Neural cell (in vitro differentiated cells): ENCODE results near the gene RAB11FIP4. TPM values are rescaled to one million over a fixed set of nuclear protein-coding genes. Genes with fewer than 3 reads are reported as not detected.
A peak's percentile ranks its signal among the peaks of the same experiment; 100 is the strongest.

Experiments
- H2AFZ ChIP-seq: fragments of 200-600, 300-800 bp; sonication (generic), shearing (Covaris generic); 2 replicates; pipeline ENCODE4 v1.6.0; 2014; ENCODE audit warnings: low read depth, mild to moderate bottlenecking, antibody characterized with exemption, low read length, moderate library complexity
- H3F3A ChIP-seq: fragments of 200-600 bp; shearing (Covaris generic); 2 replicates; pipeline ENCODE4 v1.6.1; 2016; ENCODE audit warnings: mild to moderate bottlenecking, moderate library complexity, mixed read lengths, antibody characterized with exemption, low read length; ENCODE audit not compliant: insufficient read depth, poor library complexity, severe bottlenecking
- H3K27ac ChIP-seq: fragments of 200-600, 300-800 bp; sonication (generic), shearing (Covaris generic); 2 replicates; pipeline ENCODE4 v1.5.1; 2014; ENCODE audit warnings: mild to moderate bottlenecking, low read length, moderate library complexity
- H3K27me3 ChIP-seq: fragments of 300-800, 200-600 bp; sonication (generic), shearing (Covaris generic); 2 replicates; pipeline ENCODE4 v1.6.0; 2014; ENCODE audit warnings: mild to moderate bottlenecking, low read depth, low read length, moderate library complexity; ENCODE audit not compliant: insufficient read depth
- H3K36me3 ChIP-seq: fragments of 300-800, 200-600 bp; sonication (generic), shearing (Covaris generic); 2 replicates; pipeline ENCODE4 v1.5.1; 2014; ENCODE audit warnings: mild to moderate bottlenecking, antibody characterized with exemption, low read length, moderate library complexity; ENCODE audit not compliant: insufficient read depth
- H3K4me2 ChIP-seq: fragments of 300-800, 200-600 bp; sonication (generic), shearing (Covaris generic); 2 replicates; pipeline ENCODE4 v1.6.0; 2014; ENCODE audit warnings: mild to moderate bottlenecking, low read length
- H3K4me3 ChIP-seq: fragments of 300-800, 200-600 bp; sonication (generic), shearing (Covaris generic); 2 replicates; pipeline ENCODE4 v1.5.1; 2014; ENCODE audit warnings: mild to moderate bottlenecking, low read length, moderate library complexity
- H3K79me2 ChIP-seq: fragments of 200-600 bp; shearing (Covaris generic); replicated peaks from 2 replicates; pipeline ENCODE4 v1.6.0; 2014; ENCODE audit warnings: mild to moderate bottlenecking, low read length, moderate library complexity; ENCODE audit not compliant: insufficient read depth
- H3K9ac ChIP-seq: fragments of 300-800, 200-600 bp; sonication (generic), shearing (Covaris generic); 2 replicates; pipeline ENCODE4 v1.6.1; 2016; ENCODE audit warnings: mild to moderate bottlenecking, low read length, mixed read lengths
- H3K9me2 ChIP-seq: fragments of 200-600 bp; shearing (Covaris generic); 2 replicates; pipeline ENCODE4 v1.6.1; 2016; ENCODE audit warnings: mild to moderate bottlenecking, low read length, mixed read lengths; ENCODE audit not compliant: insufficient read depth
- H3K9me3 ChIP-seq: fragments of 200-600, 300-800 bp; sonication (generic), shearing (Covaris generic); 2 replicates; pipeline ENCODE4 v1.6.1; 2016; ENCODE audit warnings: mild to moderate bottlenecking, mixed run types, low read length, moderate library complexity, mixed read lengths
- H4K20me1 ChIP-seq: fragments of 200-600 bp; shearing (Covaris generic); 2 replicates; pipeline ENCODE4 v1.6.1; 2016; ENCODE audit warnings: mild to moderate bottlenecking, mixed run types; ENCODE audit not compliant: insufficient read depth
- CTCF ChIP-seq: fragments of 450-650 bp; IDR thresholded peaks from 2 replicates; pipeline ENCODE4 v1.5.1; 2014; ENCODE audit warnings: antibody characterized with exemption, mild to moderate bottlenecking, moderate library complexity; ENCODE audit not compliant: poor library complexity, severe bottlenecking
- EP300 ChIP-seq: fragments of 450-650 bp; conservative IDR thresholded peaks from 2 replicates; pipeline ENCODE4 v1.6.1; 2014; ENCODE audit warnings: antibody characterized with exemption, mild to moderate bottlenecking, moderate library complexity; ENCODE audit not compliant: poor library complexity, severe bottlenecking
- EZH2 ChIP-seq: fragments of 200-600, 300-800 bp; shearing (Covaris generic), sonication (generic); IDR thresholded peaks from 2 replicates; pipeline ENCODE4 v1.6.1; 2014; ENCODE audit warnings: antibody characterized with exemption, low read length, borderline replicate concordance, mild to moderate bottlenecking; ENCODE audit not compliant: insufficient read depth, poor library complexity, severe bottlenecking
- MXI1 ChIP-seq: fragments of 450-650 bp; conservative IDR thresholded peaks from 2 replicates; pipeline ENCODE4 v1.6.1; 2014; ENCODE audit warnings: antibody characterized with exemption, mild to moderate bottlenecking; ENCODE audit not compliant: poor library complexity, severe bottlenecking
- POLR2AphosphoS5 ChIP-seq: IDR thresholded peaks from 2 replicates; pipeline ENCODE4 v1.6.1; 2012
- RAD21 ChIP-seq: fragments of 450-650 bp; conservative IDR thresholded peaks from 2 replicates; pipeline ENCODE4 v1.6.1; 2014; ENCODE audit warnings: antibody characterized with exemption, mild to moderate bottlenecking, moderate library complexity
- SMC3 ChIP-seq: fragments of 450-650 bp; conservative IDR thresholded peaks from 2 replicates; pipeline ENCODE4 v1.6.1; 2014; ENCODE audit warnings: antibody characterized with exemption, mild to moderate bottlenecking, moderate library complexity; ENCODE audit not compliant: poor library complexity
- TAF1 ChIP-seq: IDR thresholded peaks from 2 replicates; pipeline ENCODE4 v1.6.1; 2012; ENCODE audit warnings: low read depth
- polyA plus RNA-seq: library from polyadenylated mRNA; depleted of rRNA; stranded (reverse); fragments of >200 nt; gene quantifications from 2 replicates; pipeline ENCODE4 v1.2.3, GENCODE V29; 2014
- TF ChIP-seq, protein P1 (sequence below): IDR thresholded peaks from 2 replicates; pipeline ENCODE4 v1.6.1; 2012; ENCODE audit warnings: borderline replicate concordance

Gene RAB11FIP4
- polyA plus RNA-seq, 1 donor from 2014 or later: 14.4 TPM

DNA sequence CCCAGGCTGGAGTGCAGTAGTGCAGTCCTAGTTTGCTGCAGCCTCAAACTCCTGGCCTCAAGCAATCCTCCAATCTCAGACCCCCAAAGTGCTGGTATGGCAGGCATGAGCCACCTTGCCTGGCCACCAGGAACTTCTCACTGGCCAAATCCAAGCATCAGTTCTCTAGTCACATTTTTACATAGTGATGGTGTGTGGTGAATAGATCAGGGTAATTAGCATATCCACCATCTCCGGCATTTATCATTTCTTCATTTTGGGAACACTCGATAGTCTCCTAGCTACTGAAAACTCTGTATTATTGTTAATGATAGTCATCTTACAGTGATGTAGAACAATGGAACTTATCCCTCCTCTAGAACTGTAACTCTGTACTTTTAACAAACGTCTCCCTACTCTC, 58.3 kb downstream of the RAB11FIP4 start:
- no peak overlapping the region for H3K27ac ChIP-seq
- no peak overlapping the region for H3K9ac ChIP-seq
- H3K4me3 ChIP-seq: no peak overlapping the region

DNA sequence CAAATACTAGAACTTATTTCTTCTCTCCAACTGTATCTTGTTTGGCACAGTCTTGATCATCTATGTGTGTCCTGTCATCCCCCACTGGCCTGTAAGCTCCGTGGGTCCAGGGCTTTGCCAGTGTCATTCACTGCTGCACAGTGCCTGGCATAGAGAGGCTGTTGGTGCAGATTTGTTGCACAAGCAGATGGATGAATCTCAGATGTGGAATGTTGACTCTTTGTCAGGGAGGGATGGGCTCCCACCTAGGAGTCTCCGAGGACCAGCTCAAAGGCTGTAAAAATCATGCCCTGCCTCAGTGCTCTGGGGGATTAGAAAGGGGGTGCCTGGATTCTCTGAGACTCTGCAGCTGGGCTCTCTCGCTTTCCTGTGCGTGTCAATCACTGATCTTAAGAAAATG, 60.6 kb downstream of the RAB11FIP4 start:
- H3K4me3 ChIP-seq: no peak overlapping the region
- no peaks in the 10 kb centered on the region for H3K9me2 ChIP-seq
- no peaks in the 10 kb centered on the region for H3K36me3 ChIP-seq
- H3K79me2 ChIP-seq: no peaks in the 10 kb centered on the region
- H2AFZ ChIP-seq: no peak overlapping the region
- no peaks in the 10 kb centered on the region for H3K9me3 ChIP-seq
- no peaks in the 10 kb centered on the region for H3F3A ChIP-seq
- no peak overlapping the region for H3K27ac ChIP-seq
- H3K27me3 ChIP-seq: no peaks in the 10 kb centered on the region
- no peak for TF ChIP-seq CTCF
- no peak for TF ChIP-seq TAF1
- no peak for TF ChIP-seq POLR2AphosphoS5
- no peak for TF ChIP-seq EP300
- no peak for TF ChIP-seq MXI1
- H3K9ac ChIP-seq: peak overlapping the region; percentile 40
- no peak overlapping the region for H3K4me2 ChIP-seq
- no peaks in the 10 kb centered on the region for H4K20me1 ChIP-seq

More for the DNA sequence above, 58.3 kb downstream of the RAB11FIP4 start:
- Histone ChIP-seq H3K4me2 (no peak overlapping the region), H4K20me1 (no peaks in the 10 kb centered on the region), H3K9me3 (no peaks in the 10 kb centered on the region), H3F3A (no peaks in the 10 kb centered on the region), H3K27me3 (no peaks in the 10 kb centered on the region), H3K36me3 (no peaks in the 10 kb centered on the region), H2AFZ (no peak overlapping the region), H3K9me2 (no peaks in the 10 kb centered on the region), H3K79me2 (no peaks in the 10 kb centered on the region)
- no peak for TF ChIP-seq EP300
- no peak for TF ChIP-seq EZH2
- no peak for TF ChIP-seq CTCF
- no peak for TF ChIP-seq MXI1
- no peak for TF ChIP-seq POLR2AphosphoS5
- TF ChIP-seq SMC3: no peak
- TF ChIP-seq RAD21: no peak
- TF ChIP-seq, protein P1, sequence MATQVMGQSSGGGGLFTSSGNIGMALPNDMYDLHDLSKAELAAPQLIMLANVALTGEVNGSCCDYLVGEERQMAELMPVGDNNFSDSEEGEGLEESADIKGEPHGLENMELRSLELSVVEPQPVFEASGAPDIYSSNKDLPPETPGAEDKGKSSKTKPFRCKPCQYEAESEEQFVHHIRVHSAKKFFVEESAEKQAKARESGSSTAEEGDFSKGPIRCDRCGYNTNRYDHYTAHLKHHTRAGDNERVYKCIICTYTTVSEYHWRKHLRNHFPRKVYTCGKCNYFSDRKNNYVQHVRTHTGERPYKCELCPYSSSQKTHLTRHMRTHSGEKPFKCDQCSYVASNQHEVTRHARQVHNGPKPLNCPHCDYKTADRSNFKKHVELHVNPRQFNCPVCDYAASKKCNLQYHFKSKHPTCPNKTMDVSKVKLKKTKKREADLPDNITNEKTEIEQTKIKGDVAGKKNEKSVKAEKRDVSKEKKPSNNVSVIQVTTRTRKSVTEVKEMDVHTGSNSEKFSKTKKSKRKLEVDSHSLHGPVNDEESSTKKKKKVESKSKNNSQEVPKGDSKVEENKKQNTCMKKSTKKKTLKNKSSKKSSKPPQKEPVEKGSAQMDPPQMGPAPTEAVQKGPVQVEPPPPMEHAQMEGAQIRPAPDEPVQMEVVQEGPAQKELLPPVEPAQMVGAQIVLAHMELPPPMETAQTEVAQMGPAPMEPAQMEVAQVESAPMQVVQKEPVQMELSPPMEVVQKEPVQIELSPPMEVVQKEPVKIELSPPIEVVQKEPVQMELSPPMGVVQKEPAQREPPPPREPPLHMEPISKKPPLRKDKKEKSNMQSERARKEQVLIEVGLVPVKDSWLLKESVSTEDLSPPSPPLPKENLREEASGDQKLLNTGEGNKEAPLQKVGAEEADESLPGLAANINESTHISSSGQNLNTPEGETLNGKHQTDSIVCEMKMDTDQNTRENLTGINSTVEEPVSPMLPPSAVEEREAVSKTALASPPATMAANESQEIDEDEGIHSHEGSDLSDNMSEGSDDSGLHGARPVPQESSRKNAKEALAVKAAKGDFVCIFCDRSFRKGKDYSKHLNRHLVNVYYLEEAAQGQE: no peak
- no peak for TF ChIP-seq TAF1
